ENCODE results near the gene BTN1A1.
A peak's percentile ranks its signal among the peaks of the same experiment; 100 is the strongest.
"Not testable (repeated sequence)": the region's sequence is repeated elsewhere in the genome, so short reads cannot be mapped to it uniquely, and the experiment has no call there.

The BTN1A1 gene

DNA sequence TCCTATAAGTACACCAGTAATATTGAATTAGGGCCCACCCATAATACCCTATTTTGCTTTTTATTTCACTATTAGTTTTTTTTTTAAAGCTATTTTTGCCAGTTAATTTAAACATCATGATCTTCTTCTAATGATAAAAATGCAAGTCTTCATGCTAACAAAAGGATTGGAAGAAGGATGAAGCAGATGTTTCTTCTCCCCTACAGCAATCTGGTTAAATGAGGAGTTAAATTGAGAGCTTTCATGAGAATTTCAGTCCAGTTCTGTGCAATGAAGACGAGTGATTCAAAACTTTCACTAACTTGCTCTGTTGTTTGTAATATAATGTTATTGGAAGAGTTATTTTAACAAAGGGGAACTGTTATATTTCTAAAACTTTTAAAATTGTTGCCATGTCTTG is 41.5 kb downstream of the BTN1A1 start:
- DNase-seq: no peak

DNA sequence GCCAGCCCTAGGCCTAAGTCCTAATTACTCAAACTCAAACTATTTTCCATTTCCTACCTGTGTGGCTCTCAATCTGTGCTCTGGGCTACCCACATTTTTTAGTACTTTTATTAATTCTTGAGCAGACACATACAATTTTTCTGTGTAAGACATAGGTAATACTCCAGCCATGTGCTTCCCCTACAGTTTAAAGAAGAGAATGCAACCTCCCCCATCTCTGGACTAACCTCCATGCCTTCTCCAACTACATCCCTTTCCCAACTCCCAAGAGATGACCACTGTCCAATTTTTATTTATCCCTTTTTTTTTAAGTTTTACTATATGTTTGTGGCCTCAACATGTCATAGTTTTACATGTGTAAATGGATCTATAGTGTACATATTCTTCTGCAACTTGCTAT is 43.9 kb downstream of the BTN1A1 start:
- DNase-seq: no peak

DNA sequence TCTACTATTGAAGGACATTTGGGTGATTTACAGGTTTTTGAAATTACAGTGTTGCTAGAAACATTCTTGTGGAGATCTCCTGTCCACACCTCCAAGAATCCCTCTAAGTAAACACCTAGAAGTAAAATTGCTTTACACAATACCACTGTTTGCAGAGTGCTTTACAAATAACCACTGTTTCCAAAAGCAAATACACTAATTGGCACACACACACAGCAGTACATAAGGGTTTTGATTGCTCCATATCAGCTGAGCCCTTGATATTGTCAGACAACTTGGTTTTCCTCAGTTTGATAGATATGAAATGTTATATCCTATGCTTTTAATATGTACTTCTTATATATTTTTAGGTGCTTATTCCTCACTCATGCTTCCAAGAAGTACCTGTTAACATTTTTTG is 44.4 kb downstream of the BTN1A1 start:
- no peak for DNase-seq

DNA sequence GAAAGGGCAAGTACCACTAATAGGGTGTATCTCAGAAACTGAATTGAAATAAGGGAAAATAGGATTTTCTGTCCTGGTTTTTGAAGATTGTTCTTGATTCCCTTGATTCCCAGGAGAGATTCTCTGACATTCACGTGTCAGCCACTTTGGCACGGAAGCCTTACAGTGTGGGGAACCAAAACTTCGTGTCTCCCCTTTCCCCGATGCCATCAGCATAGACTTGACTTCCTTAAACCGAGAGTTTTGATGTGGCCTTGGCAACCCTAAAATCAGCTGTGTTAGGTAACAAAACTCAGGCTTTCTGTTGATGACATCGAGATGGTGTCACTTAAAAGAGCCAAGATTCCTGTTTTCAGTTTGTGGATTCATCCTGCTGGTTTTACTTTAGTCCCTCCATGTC is 45.5 kb downstream of the BTN1A1 start:
- DNase-seq: no peak

DNA sequence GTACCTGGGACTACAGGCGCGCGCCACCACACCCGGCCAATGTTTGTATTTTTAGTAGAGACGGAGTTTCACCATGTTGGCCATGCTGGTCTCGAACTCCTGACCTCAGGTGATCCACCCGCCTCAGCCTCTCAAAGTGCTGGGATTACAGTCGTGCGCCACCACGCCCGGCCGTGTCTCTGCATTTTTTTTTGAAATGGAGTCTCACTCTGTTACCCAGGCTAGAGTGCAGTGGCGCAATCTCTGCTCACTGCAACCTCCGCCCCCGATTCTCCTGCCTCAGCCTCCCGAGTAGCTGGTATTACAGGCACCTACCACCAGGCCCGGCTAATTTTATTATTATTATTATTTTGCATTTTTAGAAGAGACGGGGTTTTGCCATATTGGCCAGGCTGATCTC is 47.3 kb downstream of the BTN1A1 start:
- DNase-seq: not testable (repeated sequence)

DNA sequence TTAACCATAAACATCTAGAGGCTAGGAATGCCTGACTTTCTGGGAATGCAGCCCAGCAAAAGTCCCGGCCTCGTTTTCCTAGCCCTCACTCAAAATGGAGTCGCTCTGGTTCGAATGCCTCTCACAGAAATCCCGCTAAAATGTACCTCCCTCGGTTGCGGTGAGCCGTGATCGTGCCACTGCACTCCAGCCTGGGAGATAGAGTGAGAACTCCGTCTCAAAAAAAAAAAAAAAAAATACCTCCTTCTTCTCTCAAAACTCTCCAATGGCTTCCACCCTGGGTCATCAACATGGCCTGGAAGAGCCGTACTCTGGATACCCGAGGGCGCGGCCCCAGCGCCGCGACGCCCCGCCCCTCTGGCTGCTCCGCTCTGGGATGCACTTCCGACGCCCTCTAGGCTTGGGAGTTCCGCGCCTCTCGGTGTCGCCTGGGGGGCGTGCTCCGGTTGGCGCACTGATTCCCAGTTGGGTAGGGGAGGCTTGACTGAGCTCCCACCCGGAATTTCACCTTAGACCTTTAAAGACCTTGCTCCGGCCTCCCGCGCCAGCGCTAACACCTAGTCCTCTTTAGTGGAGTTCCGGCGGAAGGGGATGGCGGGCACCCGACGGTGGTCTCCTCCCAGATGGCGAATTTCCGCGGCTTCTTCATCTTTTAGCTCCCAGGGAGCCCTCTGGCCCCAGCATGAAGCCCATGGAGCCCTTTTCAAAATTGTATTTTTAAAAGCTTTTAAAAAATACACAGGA is 50.3 kb downstream of the BTN1A1 start:
- DNase-seq: peak; percentile 27 to 56

DNA sequence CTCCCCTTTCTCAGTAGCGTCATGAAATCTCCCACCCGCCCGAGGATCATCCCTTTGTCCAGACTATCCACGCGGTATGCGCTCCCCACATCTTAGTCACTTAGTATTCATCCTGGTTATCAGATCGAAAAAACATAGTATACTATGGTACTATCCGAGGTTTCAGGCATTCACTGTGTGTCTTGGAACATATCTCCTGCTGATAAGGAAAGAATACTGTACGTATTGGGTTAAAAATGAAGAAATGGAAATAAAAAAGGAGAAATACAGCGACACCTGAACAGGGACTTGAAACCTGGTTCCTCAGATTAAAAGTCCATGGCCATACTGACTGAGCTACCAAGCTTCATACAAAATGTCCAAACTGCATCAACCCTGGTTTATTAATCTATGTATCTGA is 52.1 kb downstream of the BTN1A1 start:
- no peak for DNase-seq

DNA sequence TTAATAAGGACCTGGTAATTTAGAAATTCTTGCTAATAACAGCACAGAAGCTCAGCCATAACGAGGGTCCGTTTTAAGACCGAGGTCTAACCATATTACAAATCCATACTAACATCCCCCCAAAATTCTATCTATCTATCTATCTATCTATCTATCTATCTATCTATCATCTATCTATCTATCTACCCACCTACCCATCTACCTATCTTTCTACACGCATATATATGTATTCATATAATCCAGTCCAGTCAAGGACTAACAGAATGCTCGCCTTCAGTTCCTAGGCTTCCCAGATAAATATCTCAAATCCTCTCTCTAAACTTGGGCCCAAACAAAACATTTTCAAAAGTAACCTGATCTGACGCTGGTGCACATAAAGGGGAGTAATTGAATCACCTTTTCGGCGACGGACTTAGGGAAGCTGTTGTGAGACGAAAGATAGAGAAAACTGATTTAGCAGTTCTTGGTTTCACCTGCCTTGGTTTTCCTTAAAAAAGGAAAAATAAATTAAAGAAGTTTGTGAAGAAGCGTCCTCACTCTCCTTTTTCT is 52.6 kb downstream of the BTN1A1 start:
- no peak for DNase-seq

DNA sequence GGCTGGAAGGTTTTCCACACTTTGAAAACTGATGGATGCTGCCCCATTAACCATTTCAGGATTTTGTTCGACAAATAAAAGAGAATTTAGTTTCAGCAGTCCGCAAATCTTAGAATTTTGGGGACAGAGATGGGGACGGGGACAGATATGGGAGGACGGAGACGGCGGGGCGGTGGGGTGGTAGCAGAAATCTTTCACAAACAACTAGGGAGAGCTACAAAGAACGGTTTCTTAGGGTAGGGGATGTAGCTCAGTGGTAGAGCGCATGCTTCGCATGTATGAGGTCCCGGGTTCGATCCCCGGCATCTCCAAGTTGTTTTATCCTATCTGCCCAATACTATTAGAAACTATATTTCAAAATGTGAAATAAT is 53.1 kb downstream of the BTN1A1 start:
- peak; percentile 75 to 79 for DNase-seq

DNA sequence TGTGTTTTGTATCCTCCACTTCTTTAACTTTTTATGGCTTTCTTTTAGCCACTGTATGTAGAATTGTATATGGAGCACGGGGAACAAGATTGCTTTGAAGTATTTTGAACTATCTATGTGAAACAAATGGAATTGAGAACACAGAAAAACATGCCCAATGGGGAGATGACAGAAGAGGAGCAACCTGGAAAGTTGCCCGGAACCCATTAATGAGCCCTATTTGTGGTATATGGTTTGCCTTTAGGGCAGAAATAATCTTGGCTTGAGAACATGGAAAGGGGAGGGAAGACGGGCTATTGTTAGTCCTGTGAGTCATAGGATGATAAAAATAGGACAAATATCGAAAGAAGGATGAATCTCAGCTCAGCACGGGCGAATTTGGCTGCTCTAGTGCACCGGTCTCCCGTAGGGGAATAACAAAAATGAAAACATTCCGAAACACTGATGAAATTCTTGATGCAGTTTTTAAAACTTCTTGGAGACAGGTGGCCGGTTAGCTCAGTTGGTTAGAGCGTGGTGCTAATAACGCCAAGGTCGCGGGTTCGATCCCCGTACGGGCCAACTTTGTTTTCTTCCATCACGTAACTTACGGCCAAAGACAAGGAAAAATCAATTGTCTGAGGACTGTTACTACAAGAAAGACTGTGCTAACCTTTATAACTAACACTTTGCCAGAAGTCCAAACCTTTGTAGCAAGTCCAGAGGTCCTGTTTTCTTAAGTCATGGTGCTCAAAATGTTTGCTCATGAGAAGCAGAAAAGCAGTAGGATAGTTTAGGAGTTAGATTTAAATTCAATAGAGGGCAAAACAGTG is 53.7 kb downstream of the BTN1A1 start:
- peak; percentile 79 to 80 for DNase-seq

DNA sequence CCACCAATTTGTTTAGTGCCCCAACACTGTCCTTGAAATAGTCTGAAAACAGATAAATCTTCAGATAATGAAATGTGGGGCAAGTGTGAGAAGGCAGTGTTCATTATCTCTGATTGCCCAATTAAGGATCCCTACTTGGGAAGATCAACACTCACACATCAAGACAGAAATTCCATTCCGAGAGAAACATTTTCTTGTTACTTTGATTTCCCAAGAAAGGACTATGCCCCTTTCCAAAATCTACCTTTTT is 54.3 kb downstream of the BTN1A1 start:
- no peak for DNase-seq

DNA sequence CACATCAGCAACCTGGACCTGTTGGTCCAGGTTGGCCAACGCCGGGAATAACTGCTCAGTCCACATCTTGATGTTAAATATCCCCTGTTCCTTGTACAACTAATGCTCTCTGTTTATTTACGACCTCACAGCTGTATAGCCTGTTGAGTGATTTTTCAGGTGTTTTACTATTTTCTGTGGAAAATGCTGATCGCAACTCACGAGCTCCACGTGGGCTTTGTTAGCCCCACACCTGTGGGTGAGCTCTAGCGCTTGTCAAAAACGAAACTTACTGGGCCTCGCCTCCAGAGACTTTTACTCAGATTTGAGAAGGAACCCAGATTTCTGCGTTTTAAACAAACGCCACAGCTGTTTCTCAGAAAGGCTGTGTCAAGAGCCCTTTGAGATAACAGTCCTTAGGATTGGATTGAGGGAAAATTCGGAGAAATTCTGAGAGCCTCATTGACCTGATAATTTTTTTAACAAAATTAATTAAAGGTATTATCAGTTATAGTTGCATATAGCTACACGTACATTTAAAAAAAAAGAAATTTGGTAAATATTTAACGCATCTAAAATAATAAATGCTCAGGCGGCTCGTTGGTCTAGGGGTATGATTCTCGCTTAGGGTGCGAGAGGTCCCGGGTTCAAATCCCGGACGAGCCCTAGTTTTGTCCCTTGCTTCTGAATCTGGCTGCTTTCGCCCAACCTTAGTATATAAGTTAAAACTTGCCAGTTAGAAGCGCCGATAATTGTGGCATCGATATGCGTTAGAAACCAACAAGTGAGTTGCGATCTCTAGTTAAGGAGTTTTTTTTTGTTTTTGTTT is 54.8 kb downstream of the BTN1A1 start:
- peak; percentile 59 to 67 for DNase-seq

DNA sequence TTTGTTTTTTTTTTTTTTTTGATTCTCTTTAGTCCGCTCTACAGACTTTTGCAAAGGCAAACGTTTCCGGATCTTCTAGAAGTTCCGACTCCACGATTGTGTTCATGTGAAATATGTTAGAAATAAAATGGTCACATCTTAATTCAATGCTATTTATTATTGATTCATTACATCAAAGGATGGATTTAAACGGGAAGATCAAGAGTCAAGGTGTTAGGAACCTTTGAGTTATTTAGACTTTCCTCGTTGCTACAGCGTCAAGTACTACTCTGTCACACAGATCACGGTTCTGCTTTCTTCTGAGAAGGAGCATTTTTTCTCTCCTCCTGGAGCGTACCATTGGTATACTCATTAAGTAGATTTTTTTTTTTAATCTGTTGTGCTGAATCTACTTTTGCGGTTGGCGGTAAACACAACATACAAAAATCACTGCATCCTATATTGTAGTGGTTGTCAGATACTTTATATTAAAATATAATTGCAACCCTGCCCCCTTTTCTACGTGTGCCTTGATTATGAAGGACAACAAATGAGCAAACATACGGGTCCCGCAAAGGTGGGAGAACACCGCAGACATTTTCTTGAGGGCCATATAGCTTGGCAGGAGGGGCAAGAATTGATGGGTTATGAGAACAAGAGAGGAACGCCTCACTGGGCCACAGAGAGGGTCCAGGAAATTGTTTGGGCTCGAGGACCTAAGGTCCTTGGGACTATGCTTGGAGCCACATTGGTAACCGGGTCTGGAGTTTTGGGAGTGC is 55.6 kb downstream of the BTN1A1 start:
- DNase-seq: no peak

DNA sequence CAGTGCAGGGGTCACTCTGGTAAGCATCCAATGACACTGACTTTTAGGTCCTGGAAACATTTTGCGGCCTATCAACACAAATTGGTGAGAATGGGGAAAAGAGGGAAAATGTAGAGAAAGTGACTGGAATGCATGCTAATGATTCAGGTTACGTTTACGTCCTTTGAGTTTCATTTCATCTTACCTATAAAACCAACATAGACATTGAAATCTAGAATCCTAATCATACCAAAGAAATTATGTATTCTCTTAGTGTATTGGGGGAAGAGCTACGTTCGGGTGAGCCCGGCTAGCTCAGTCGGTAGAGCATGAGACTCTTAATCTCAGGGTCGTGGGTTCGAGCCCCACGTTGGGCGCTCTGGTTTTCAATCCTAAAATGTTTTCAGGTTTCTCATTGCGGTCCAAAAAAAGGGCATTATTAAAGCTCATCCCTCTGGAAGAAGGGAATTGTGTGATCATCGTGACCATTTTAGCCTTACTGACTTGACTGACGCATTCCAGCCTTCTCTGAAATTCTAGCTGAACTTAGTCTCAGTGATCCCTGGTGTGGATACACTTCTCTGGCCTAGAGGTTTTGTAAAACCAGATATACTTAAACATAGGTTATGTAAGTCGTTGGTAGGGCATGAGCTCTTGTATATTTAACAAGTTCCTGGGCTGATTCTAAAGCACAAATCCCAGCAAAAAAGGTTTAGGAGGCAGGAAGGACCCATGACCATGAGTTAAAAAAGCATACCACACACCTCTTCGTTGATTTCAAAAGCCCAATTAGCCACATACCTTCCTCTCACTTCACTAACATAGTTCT is 56.4 kb downstream of the BTN1A1 start:
- DNase-seq: peak; percentile 26 to 43

Measured in stimulated activated CD4-positive, alpha-beta T cell treated with anti-CD3 and anti-CD28 coated beads, Interleukin-4, amount 100 ng/mL, for 4 hours (primary cell).